H9 (cell line): ENCODE data around the gene FGF4. TPM values are rescaled to one million over a fixed set of nuclear protein-coding genes. Genes with fewer than 3 reads are reported as not detected.

Experiments
- DNase-seq: peaks from one replicate; pipeline ENCODE4 v3.0.0-alpha.2; 2017
- H2AFZ ChIP-seq: one replicate; pipeline ENCODE4 v1.6.1; 2013; ENCODE audit warnings: mild to moderate bottlenecking, low read length, control low read depth, moderate library complexity
- H2AK5ac ChIP-seq: 2 replicates; pipeline ENCODE4 v1.6.1; 2013; ENCODE audit warnings: low read length, control low read depth, mixed read lengths; ENCODE audit not compliant: insufficient read length
- H2BK120ac ChIP-seq: one replicate; pipeline ENCODE4 v1.6.1; 2013; ENCODE audit warnings: low read depth, mild to moderate bottlenecking, low read length, control low read depth, inconsistent platforms; ENCODE audit not compliant: poor library complexity, severe bottlenecking
- H2BK12ac ChIP-seq: 2 replicates; pipeline ENCODE4 v1.6.1; 2013; ENCODE audit warnings: low read length, control low read depth, mixed read lengths, low read depth; ENCODE audit not compliant: insufficient read length
- H2BK15ac ChIP-seq: 2 replicates; pipeline ENCODE4 v1.6.1; 2013; ENCODE audit warnings: low read depth, low read length, control low read depth
- H2BK20ac ChIP-seq: one replicate; pipeline ENCODE4 v1.6.1; 2013; ENCODE audit warnings: low read depth, mild to moderate bottlenecking, low read length, control low read depth, inconsistent platforms; ENCODE audit not compliant: poor library complexity, severe bottlenecking
- H2BK5ac ChIP-seq: 2 replicates; pipeline ENCODE4 v1.6.1; 2013; ENCODE audit warnings: low read length, control low read depth, mixed read lengths; ENCODE audit not compliant: insufficient read length
- H3K14ac ChIP-seq: 2 replicates; pipeline ENCODE4 v1.6.1; 2013; ENCODE audit warnings: low read length, control low read depth; ENCODE audit not compliant: insufficient read depth
- H3K18ac ChIP-seq: 2 replicates; pipeline ENCODE4 v1.6.1; 2013; ENCODE audit warnings: low read depth, mild to moderate bottlenecking, mixed read lengths, low read length, control low read depth; ENCODE audit not compliant: insufficient read length
- H3K23ac ChIP-seq: 2 replicates; pipeline ENCODE4 v1.6.1; 2013; ENCODE audit warnings: low read length, control low read depth, mixed read lengths, low read depth; ENCODE audit not compliant: insufficient read length
- H3K23me2 ChIP-seq: 2 replicates; pipeline ENCODE4 v1.6.1; 2013; ENCODE audit warnings: low read depth, mild to moderate bottlenecking, mixed read lengths, low read length, control low read depth; ENCODE audit not compliant: insufficient read length, poor library complexity, severe bottlenecking
- H3K27ac ChIP-seq: 2 replicates; pipeline ENCODE4 v1.5.1; 2013; ENCODE audit warnings: low read length, control low read depth, mixed read lengths, low read depth; ENCODE audit not compliant: insufficient read length
- H3K27me3 ChIP-seq: 2 replicates; pipeline ENCODE4 v1.6.1; 2013; ENCODE audit warnings: low read length, control low read depth, inconsistent platforms; ENCODE audit not compliant: insufficient read depth
- H3K4ac ChIP-seq: 2 replicates; pipeline ENCODE4 v1.6.1; 2013; ENCODE audit warnings: low read depth, mild to moderate bottlenecking, control low read depth, inconsistent platforms, low read length, moderate library complexity
- H3K4me1 ChIP-seq: 2 replicates; pipeline ENCODE4 v1.6.1; 2013; ENCODE audit warnings: low read length, control low read depth, inconsistent platforms; ENCODE audit not compliant: insufficient read depth
- H3K4me2 ChIP-seq: 2 replicates; pipeline ENCODE4 v1.6.1; 2013; ENCODE audit warnings: low read length, control low read depth, mixed read lengths; ENCODE audit not compliant: insufficient read length, insufficient read depth
- H3K56ac ChIP-seq: 2 replicates; pipeline ENCODE4 v1.6.1; 2013; ENCODE audit warnings: low read depth, mild to moderate bottlenecking, mixed read lengths, low read length, control low read depth; ENCODE audit not compliant: insufficient read length
- H3K79me1 ChIP-seq: 2 replicates; pipeline ENCODE4 v1.6.1; 2013; ENCODE audit warnings: low read depth, mild to moderate bottlenecking, moderate library complexity, low read length, control low read depth, inconsistent platforms; ENCODE audit not compliant: insufficient read depth, poor library complexity, severe bottlenecking
- H3K79me2 ChIP-seq: 2 replicates; pipeline ENCODE4 v1.6.1; 2013; ENCODE audit warnings: low read length, control low read depth, inconsistent platforms; ENCODE audit not compliant: insufficient read depth
- H3K9ac ChIP-seq: 2 replicates; pipeline ENCODE4 v1.6.1; 2013; ENCODE audit warnings: low read length, control low read depth, mixed read lengths; ENCODE audit not compliant: insufficient read length; ENCODE audit errors: extremely low read depth
- H3K9me3 ChIP-seq: one replicate; pipeline ENCODE4 v1.6.1; 2013; ENCODE audit warnings: low read depth, low read length, inconsistent platforms; ENCODE audit not compliant: control insufficient read depth
- H3T11ph ChIP-seq: one replicate; pipeline ENCODE4 v1.6.1; 2013; ENCODE audit warnings: mild to moderate bottlenecking, low read length, control low read depth, inconsistent platforms
- H4K20me1 ChIP-seq: one replicate; pipeline ENCODE4 v1.6.1; 2013; ENCODE audit not compliant: control insufficient read depth, insufficient read length, insufficient read depth
- H4K5ac ChIP-seq: 2 replicates; pipeline ENCODE4 v1.6.1; 2013; ENCODE audit warnings: low read depth, mild to moderate bottlenecking, mixed read lengths, low read length, control low read depth; ENCODE audit not compliant: insufficient read length
- H4K8ac ChIP-seq: replicated peaks from 2 replicates; pipeline ENCODE4 v1.6.1; 2013; ENCODE audit warnings: low read length, control low read depth, mixed read lengths, low read depth; ENCODE audit not compliant: insufficient read length
- H4K91ac ChIP-seq: 2 replicates; pipeline ENCODE4 v1.6.1; 2013; ENCODE audit warnings: low read depth, mild to moderate bottlenecking, moderate library complexity, mixed read lengths, low read length, control low read depth; ENCODE audit not compliant: insufficient read length
- H3K27ac Mint-ChIP-seq, 3 experiments: 2 replicates in 2 of 3; 3 replicates in 1 of 3; pipeline ENCODE4 v1.8.0; 2020 to 2021; ENCODE audit warnings: mixed read lengths in 3 of 3, mild to moderate bottlenecking in 1 of 3, moderate library complexity in 1 of 3
- H3K27me3 Mint-ChIP-seq: 2 replicates; pipeline ENCODE4 v1.8.0; 2021; ENCODE audit warnings: low read depth, mild to moderate bottlenecking, moderate library complexity, mixed read lengths
- H3K36me3 Mint-ChIP-seq, 3 experiments: 2 replicates in 2 of 3; 3 replicates in 1 of 3; pipeline ENCODE4 v1.8.0; 2020 to 2021; ENCODE audit warnings: low read depth in 3 of 3, mixed read lengths in 3 of 3; ENCODE audit not compliant: insufficient read depth in 1 of 3
- H3K4me1 Mint-ChIP-seq, 2 experiments: 2 replicates each; pipeline ENCODE4 v1.8.0; 2020; ENCODE audit warnings: mixed read lengths in 2 of 2
- H3K4me3 Mint-ChIP-seq, 2 experiments: 2 replicates in 1 of 2; 3 replicates in 1 of 2; pipeline ENCODE4 v1.8.0; 2020 to 2021; ENCODE audit warnings: mild to moderate bottlenecking in 2 of 2, mixed read lengths in 2 of 2, moderate library complexity in 1 of 2
- H3K9me3 Mint-ChIP-seq, 2 experiments: 2 replicates in 1 of 2; 3 replicates in 1 of 2; pipeline ENCODE4 v1.8.0; 2020; ENCODE audit warnings: mild to moderate bottlenecking in 2 of 2, mixed read lengths in 2 of 2, moderate library complexity in 1 of 2
- WGBS: extraction: QIAGEN DNeasy Blood & Tissue Kit; methylation state at CpG from one replicate; pipeline ENCODE4 v1.1.7; 2013; ENCODE audit warnings: missing lambda C conversion rate, low lambda C conversion rate, mixed read lengths; ENCODE audit not compliant: insufficient read length; ENCODE audit errors: extremely low coverage; 5-methylcytosine and 5-hydroxymethylcytosine counted together
- total RNA-seq: library from RNA; stranded (reverse); gene quantifications from 2 replicates; pipeline ENCODE4 v1.2.1, GENCODE V29; 2021
- TF ChIP-seq, protein P1 (sequence below): fragments of 200-600 bp; sonication (generic); conservative IDR thresholded peaks from 3 replicates; pipeline ENCODE4 v1.8.0; 2021; ENCODE audit warnings: antibody characterized with exemption, mild to moderate bottlenecking

Gene FGF4
- total RNA-seq, 1 experiment from 2014 or later: 0.68 TPM

DNA sequence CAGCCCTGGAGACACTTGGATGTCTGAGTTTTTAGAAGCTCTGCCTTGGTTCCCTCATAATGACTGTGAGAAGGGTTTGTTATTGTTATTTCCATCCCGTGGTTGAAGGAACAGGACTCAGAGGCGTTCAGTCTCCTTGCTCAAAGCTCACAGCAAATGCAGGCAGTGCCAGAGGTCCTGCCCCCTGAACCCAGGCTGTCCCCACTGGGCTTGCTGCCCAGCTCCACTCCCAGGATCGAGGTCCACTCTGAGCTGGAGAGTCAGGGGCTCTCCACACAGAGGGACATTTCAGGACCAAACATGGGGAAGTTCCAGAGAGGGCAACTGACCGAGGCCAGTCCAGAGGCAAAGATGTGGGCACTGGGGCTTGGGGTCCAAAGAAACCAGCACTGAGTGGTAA, 14.8 kb downstream of the FGF4 start:
- Mint-ChIP-seq H3K4me1 (peaks cover 4 to 8% of the 10 kb centered on the region in 2 experiments; a peak in 3 of 4 replicates), H3K27ac (no peak overlapping the region), H3K4me3 (no peak overlapping the region), H3K27me3 (peaks cover 17% of the 10 kb centered on the region), H3K36me3 (no peaks in the 10 kb centered on the region; a peak in 2 of 7 replicates), H3K9me3 (peaks cover 2 to 3% of the 10 kb centered on the region in 2 experiments; a peak in 2 of 5 replicates)
- no peak overlapping the region for H2BK120ac ChIP-seq
- no peak overlapping the region for H4K5ac ChIP-seq
- H3K4me1 ChIP-seq: no peaks in the 10 kb centered on the region
- no peak overlapping the region for H2BK12ac ChIP-seq
- no CpG with 5 or more reads among the region's 4 CpGs for WGBS
- no peaks in the 10 kb centered on the region for H3K79me2 ChIP-seq
- H3K14ac ChIP-seq: no peak overlapping the region; the same call in 1 of the 2 replicates
- no peak overlapping the region for H4K8ac ChIP-seq
- H3K27me3 ChIP-seq: no peaks in the 10 kb centered on the region
- no peak overlapping the region for H3K9ac ChIP-seq
- no peak overlapping the region for H2BK5ac ChIP-seq
- H4K91ac ChIP-seq: no peak overlapping the region
- no peaks in the 10 kb centered on the region for H3K9me3 ChIP-seq
- no peak overlapping the region for H2AK5ac ChIP-seq
- no peaks in the 10 kb centered on the region for H3K23me2 ChIP-seq
- no peak overlapping the region for H3K56ac ChIP-seq
- H2AFZ ChIP-seq: no peak overlapping the region
- H3K79me1 ChIP-seq: no peaks in the 10 kb centered on the region
- TF ChIP-seq, protein P1, sequence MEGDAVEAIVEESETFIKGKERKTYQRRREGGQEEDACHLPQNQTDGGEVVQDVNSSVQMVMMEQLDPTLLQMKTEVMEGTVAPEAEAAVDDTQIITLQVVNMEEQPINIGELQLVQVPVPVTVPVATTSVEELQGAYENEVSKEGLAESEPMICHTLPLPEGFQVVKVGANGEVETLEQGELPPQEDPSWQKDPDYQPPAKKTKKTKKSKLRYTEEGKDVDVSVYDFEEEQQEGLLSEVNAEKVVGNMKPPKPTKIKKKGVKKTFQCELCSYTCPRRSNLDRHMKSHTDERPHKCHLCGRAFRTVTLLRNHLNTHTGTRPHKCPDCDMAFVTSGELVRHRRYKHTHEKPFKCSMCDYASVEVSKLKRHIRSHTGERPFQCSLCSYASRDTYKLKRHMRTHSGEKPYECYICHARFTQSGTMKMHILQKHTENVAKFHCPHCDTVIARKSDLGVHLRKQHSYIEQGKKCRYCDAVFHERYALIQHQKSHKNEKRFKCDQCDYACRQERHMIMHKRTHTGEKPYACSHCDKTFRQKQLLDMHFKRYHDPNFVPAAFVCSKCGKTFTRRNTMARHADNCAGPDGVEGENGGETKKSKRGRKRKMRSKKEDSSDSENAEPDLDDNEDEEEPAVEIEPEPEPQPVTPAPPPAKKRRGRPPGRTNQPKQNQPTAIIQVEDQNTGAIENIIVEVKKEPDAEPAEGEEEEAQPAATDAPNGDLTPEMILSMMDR: no peak
- H2BK15ac ChIP-seq: no peak overlapping the region
- no peak overlapping the region for H3T11ph ChIP-seq
- H3K18ac ChIP-seq: no peak overlapping the region
- no peak overlapping the region for H3K27ac ChIP-seq
- no peak overlapping the region for H3K4ac ChIP-seq
- H4K20me1 ChIP-seq: no peaks in the 10 kb centered on the region
- H3K4me2 ChIP-seq: no peak overlapping the region
- no peak overlapping the region for H3K23ac ChIP-seq
- no peak overlapping the region for H2BK20ac ChIP-seq
- DNase-seq: no peak
